Spinal cord (tissue), 10 donors: ENCODE data around the gene FBXW11. TPM values are rescaled to one million over a fixed set of nuclear protein-coding genes. Genes with fewer than 3 reads are reported as not detected.
"Not testable (repeated sequence)": the region's sequence is repeated elsewhere in the genome, so short reads cannot be mapped to it uniquely, and the experiment has no call there.

Source experiments
- DNase-seq, 6 donors: peaks; one replicate each; pipeline versions ENCODE4 v3.0.0 to v3.0.0-alpha.2; 2013 to 2015; ENCODE audit warnings: low spot score in 6 of 6, low read depth in 4 of 6
- H3K27ac ChIP-seq: one replicate; pipeline ENCODE4 v1.5.1; 2013; ENCODE audit warnings: low read depth, low read length, control low read depth
- H3K27me3 ChIP-seq: one replicate; pipeline ENCODE4 v1.6.1; 2013; ENCODE audit warnings: low read length; ENCODE audit not compliant: control insufficient read depth, insufficient read depth
- H3K36me3 ChIP-seq: one replicate; pipeline ENCODE4 v1.6.1; 2013; ENCODE audit warnings: low read length; ENCODE audit not compliant: control insufficient read depth, insufficient read depth
- H3K4me1 ChIP-seq: one replicate; pipeline ENCODE4 v1.6.1; 2013; ENCODE audit warnings: low read length; ENCODE audit not compliant: control insufficient read depth, insufficient read depth
- H3K4me3 ChIP-seq: one replicate; pipeline ENCODE4 v1.5.1; 2013; ENCODE audit warnings: low read depth, low read length, control low read depth
- H3K9me3 ChIP-seq: one replicate; pipeline ENCODE4 v1.6.1; 2013; ENCODE audit warnings: low read length; ENCODE audit not compliant: control insufficient read depth, insufficient read depth
- WGBS: methylation state at CpG from one replicate; pipeline ENCODE4 v1.1.5; 2013; ENCODE audit warnings: missing lambda C conversion rate; ENCODE audit not compliant: insufficient coverage; 5-methylcytosine and 5-hydroxymethylcytosine counted together
- polyA plus RNA-seq, 2 donors: library from polyadenylated mRNA; unstranded; fragments of 120-200 nt; gene quantifications; one replicate each; pipeline ENCODE4 v1.2.1, GENCODE V29; 2013; ENCODE audit not compliant: insufficient read length in 2 of 2
- total RNA-seq, 2 donors: library from RNA; depleted of rRNA in 1 of 2; stranded (reverse); fragments of 120-200 nt in 1 of 2; fragments of >200 nt in 1 of 2; gene quantifications; one replicate each; pipeline versions ENCODE4 v1.2.3 to v1.2.4, GENCODE V29; 2013 to 2014
- donor health status: healthy.

Gene FBXW11
- total and polyA plus RNA-seq, 4 donors = 72.1 to 135 (median 87.1) TPM

- H3K27ac ChIP-seq = no peak overlapping the region
- no peaks in the 10 kb centered on the region for H3K36me3 ChIP-seq
- H3K4me3 ChIP-seq = no peak overlapping the region
- no peaks in the 10 kb centered on the region for H3K27me3 ChIP-seq
- no peaks in the 10 kb centered on the region for H3K4me1 ChIP-seq
- no peak for DNase-seq
- no peaks in the 10 kb centered on the region for H3K9me3 ChIP-seq
- WGBS = 63% methylated on average over 3 of the region's 4 CpGs
Observed at GRCh38 chr5:171951218-171951617, 55.2 kb downstream of the FBXW11 start.

- Histone ChIP-seq H3K36me3 (no peaks in the 10 kb centered on the region), H3K27me3 (no peaks in the 10 kb centered on the region), H3K4me1 (peaks cover 4% of the 10 kb centered on the region), H3K27ac (no peak overlapping the region), H3K4me3 (no peak overlapping the region), H3K9me3 (no peaks in the 10 kb centered on the region)
- no peak for DNase-seq
- 90% methylated on average over 3 of the region's 3 CpGs for WGBS
Observed at GRCh38 chr5:171946000-171946781, 60.2 kb downstream of the FBXW11 start.

GRCh38 chr5:171945476-171945875, 61.0 kb downstream of the FBXW11 start:
- Histone ChIP-seq H3K4me1 (peaks cover 4% of the 10 kb centered on the region), H3K36me3 (no peaks in the 10 kb centered on the region), H3K9me3 (no peaks in the 10 kb centered on the region), H3K4me3 (no peak overlapping the region), H3K27ac (no peak overlapping the region), H3K27me3 (no peaks in the 10 kb centered on the region)
- no peak for DNase-seq
- no CpG with 5 or more reads among the region's 4 CpGs for WGBS

- Histone ChIP-seq H3K36me3 (no peaks in the 10 kb centered on the region), H3K27ac (no peak overlapping the region), H3K4me1 (peaks cover 4% of the 10 kb centered on the region), H3K27me3 (no peaks in the 10 kb centered on the region), H3K9me3 (no peaks in the 10 kb centered on the region), H3K4me3 (no peak overlapping the region)
- DNase-seq = no peak
- WGBS = no CpG with 5 or more reads among the region's 2 CpGs
Observed at GRCh38 chr5:171945066-171945465, 61.4 kb downstream of the FBXW11 start.

GRCh38 chr5:171942112-171942516, 64.3 kb downstream of the FBXW11 start:
- not testable (repeated sequence) for DNase-seq, H3K27ac ChIP-seq, H3K27me3 ChIP-seq, H3K36me3 ChIP-seq, H3K9me3 ChIP-seq, H3K4me3 ChIP-seq, H3K4me1 ChIP-seq
- WGBS = no CpG with 5 or more reads among the region's 6 CpGs

GRCh38 chr5:171941675-171942074, 64.8 kb downstream of the FBXW11 start:
- H3K9me3 ChIP-seq, H3K4me3 ChIP-seq, DNase-seq, H3K4me1 ChIP-seq, H3K27me3 ChIP-seq, H3K27ac ChIP-seq, H3K36me3 ChIP-seq: not testable (repeated sequence)
- 67% methylated on average over 1 of the region's 1 CpG for WGBS

GRCh38 chr5:171941275-171941674, 65.2 kb downstream of the FBXW11 start:
- H3K9me3 ChIP-seq, H3K4me1 ChIP-seq, H3K27ac ChIP-seq, H3K4me3 ChIP-seq, DNase-seq, H3K36me3 ChIP-seq, H3K27me3 ChIP-seq: not testable (repeated sequence)
- no CpG with 5 or more reads among the region's 5 CpGs for WGBS

GRCh38 chr5:171939951-171940350, 66.5 kb downstream of the FBXW11 start:
- no peak overlapping the region for H3K4me3 ChIP-seq
- no peaks in the 10 kb centered on the region for H3K27me3 ChIP-seq
- peaks cover 4% of the 10 kb centered on the region for H3K4me1 ChIP-seq
- no peaks in the 10 kb centered on the region for H3K36me3 ChIP-seq
- H3K9me3 ChIP-seq = no peaks in the 10 kb centered on the region
- DNase-seq = no peak
- no peak overlapping the region for H3K27ac ChIP-seq
- 71% methylated on average over 2 of the region's 3 CpGs for WGBS

- DNase-seq = no peak
- Histone ChIP-seq H3K27me3 (no peaks in the 10 kb centered on the region), H3K27ac (no peak overlapping the region), H3K4me1 (peaks cover 1% of the 10 kb centered on the region), H3K9me3 (peaks cover 3% of the 10 kb centered on the region), H3K36me3 (no peaks in the 10 kb centered on the region), H3K4me3 (no peak overlapping the region)
Observed at GRCh38 chr5:171938358-171938757, 68.1 kb downstream of the FBXW11 start.

GRCh38 chr5:171937351-171937750, 69.1 kb downstream of the FBXW11 start:
- Histone ChIP-seq H3K9me3 (peaks cover 3% of the 10 kb centered on the region), H3K27ac (no peak overlapping the region), H3K4me3 (no peak overlapping the region), H3K36me3 (no peaks in the 10 kb centered on the region), H3K4me1 (no peaks in the 10 kb centered on the region), H3K27me3 (no peaks in the 10 kb centered on the region)
- no peak for DNase-seq
- 100% methylated on average over 2 of the region's 4 CpGs for WGBS
